HepG2 (cell line): ENCODE measurements around the gene CLPX. TPM values are rescaled to one million over a fixed set of nuclear protein-coding genes. Genes with fewer than 3 reads are reported as not detected.

Experiments
- AHDC1 ChIP-seq: sonication (generic); formaldehyde crosslinking; IDR thresholded peaks from 2 replicates; pipeline ENCODE4 v1.5.1; 2020; ENCODE audit warnings: mild to moderate bottlenecking, missing genetic modification reagents, borderline replicate concordance
- ARNTL ChIP-seq: sonication (generic); formaldehyde crosslinking; IDR thresholded peaks from 2 replicates; pipeline ENCODE4 v1.4.0; 2020; ENCODE audit warnings: mild to moderate bottlenecking, missing genetic modification reagents
- CENPX ChIP-seq: sonication (generic); formaldehyde crosslinking; IDR thresholded peaks from 2 replicates; pipeline ENCODE4 v1.9.0; 2021; ENCODE audit warnings: mild to moderate bottlenecking, missing genetic modification reagents, moderate library complexity
- ELF4 ChIP-seq: sonication (generic); formaldehyde crosslinking; IDR thresholded peaks from 2 replicates; pipeline ENCODE4 v1.5.0; 2020; ENCODE audit warnings: missing genetic modification reagents, mild to moderate bottlenecking, moderate library complexity, borderline replicate concordance
- HMG20A ChIP-seq: IDR thresholded peaks from 2 replicates; pipeline ENCODE4 v1.6.1; 2016; ENCODE audit warnings: borderline replicate concordance
- HNF1B ChIP-seq: sonication (generic); formaldehyde crosslinking; IDR thresholded peaks from 2 replicates; pipeline ENCODE4 v1.5.1; 2020; ENCODE audit warnings: mild to moderate bottlenecking, moderate library complexity, missing genetic modification reagents
- MED13 ChIP-seq: sonication (generic); formaldehyde crosslinking; IDR thresholded peaks from 2 replicates; pipeline ENCODE4 v1.5.0; 2020; ENCODE audit warnings: missing genetic modification reagents
- NR3C1 ChIP-seq: sonication (generic); formaldehyde crosslinking; IDR thresholded peaks from 2 replicates; pipeline ENCODE4 v1.4.0; 2020; ENCODE audit warnings: missing genetic modification reagents
- SALL2 ChIP-seq: sonication (generic); formaldehyde crosslinking; IDR thresholded peaks from 2 replicates; pipeline ENCODE4 v1.8.1; 2023; ENCODE audit warnings: mild to moderate bottlenecking, missing genetic modification reagents, inconsistent platforms
- ZNF180 ChIP-seq: sonication (generic); formaldehyde crosslinking; IDR thresholded peaks from 2 replicates; pipeline ENCODE4 v1.4.0; 2020; ENCODE audit warnings: low read depth, missing genetic modification reagents, borderline replicate concordance
- ZNF281 ChIP-seq: sonication (generic); formaldehyde crosslinking; IDR thresholded peaks from 2 replicates; pipeline ENCODE4 v1.4.0; 2020; ENCODE audit warnings: missing genetic modification reagents, borderline replicate concordance
- ZNF550 ChIP-seq: sonication (generic); formaldehyde crosslinking; IDR thresholded peaks from 2 replicates; pipeline ENCODE4 v1.4.0; 2020; ENCODE audit warnings: mild to moderate bottlenecking, missing genetic modification reagents, borderline replicate concordance
- ZNF720 ChIP-seq: sonication (generic); formaldehyde crosslinking; IDR thresholded peaks from 2 replicates; pipeline ENCODE4 v1.4.0; 2020; ENCODE audit warnings: missing genetic modification reagents
- polyA plus RNA-seq, 8 experiments: library from polyadenylated mRNA; depleted of rRNA in 3 of 8; stranded (reverse) in 7 of 8; unstranded in 1 of 8; fragments of >200 nt; fragmentation: Illumina TruSeq in 4 of 8; extraction: Trizol in 4 of 8; gene quantifications; 2 replicates each; pipeline versions ENCODE4 v1.2.1 to v1.2.3, GENCODE V29; 2011 to 2016; ENCODE audit warnings: low read depth in 4 of 8, missing spikeins in 1 of 8, mixed read lengths in 1 of 8; ENCODE audit not compliant: insufficient read depth in 1 of 8
- total RNA-seq, 5 experiments: library from RNA; depleted of rRNA; stranded (reverse); fragments of >200 nt; fragmentation: Illumina TruSeq; extraction: Trizol; gene quantifications; 2 replicates each; pipeline ENCODE4 v1.2.3, GENCODE V29; 2016; ENCODE audit warnings: low read depth in 1 of 5
- TF ChIP-seq, protein P1 (sequence below): IDR thresholded peaks from 2 replicates; pipeline ENCODE4 v1.6.1; 2018; ENCODE audit warnings: missing genetic modification reagents, mild to moderate bottlenecking, missing compliant biosample characterization
- TF ChIP-seq, protein P2 (sequence below): sonication (generic); formaldehyde crosslinking; IDR thresholded peaks from 2 replicates; pipeline ENCODE4 v1.5.1; 2020; ENCODE audit warnings: mild to moderate bottlenecking, missing genetic modification reagents, borderline replicate concordance

CLPX gene
- total and polyA plus RNA-seq, 2 of the 13 experiments (the other 11 are each of a cell fraction or from before 2014, with no cell fraction given) = 33.9 to 61.3 TPM

GRCh38 chr15:65184868-65185717 is at the start of gene CLPX (continued):
- peak; percentile 65; the same call in 1 of the 2 replicates for TF ChIP-seq ZNF281 (CRISPR knock-in tag)
- TF ChIP-seq ZNF550 (CRISPR knock-in tag) = no peak
- TF ChIP-seq, protein P1, sequence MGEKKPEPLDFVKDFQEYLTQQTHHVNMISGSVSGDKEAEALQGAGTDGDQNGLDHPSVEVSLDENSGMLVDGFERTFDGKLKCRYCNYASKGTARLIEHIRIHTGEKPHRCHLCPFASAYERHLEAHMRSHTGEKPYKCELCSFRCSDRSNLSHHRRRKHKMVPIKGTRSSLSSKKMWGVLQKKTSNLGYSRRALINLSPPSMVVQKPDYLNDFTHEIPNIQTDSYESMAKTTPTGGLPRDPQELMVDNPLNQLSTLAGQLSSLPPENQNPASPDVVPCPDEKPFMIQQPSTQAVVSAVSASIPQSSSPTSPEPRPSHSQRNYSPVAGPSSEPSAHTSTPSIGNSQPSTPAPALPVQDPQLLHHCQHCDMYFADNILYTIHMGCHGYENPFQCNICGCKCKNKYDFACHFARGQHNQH (CRISPR knock-in tag) = peak; percentile 43; the same call in 1 of the 2 replicates
- no peak; the same call in 1 of the 2 replicates for TF ChIP-seq AHDC1 (CRISPR knock-in tag)
- TF ChIP-seq MED13 (CRISPR knock-in tag) = no peak
- TF ChIP-seq ZNF720 (CRISPR knock-in tag) = no peak
- TF ChIP-seq ARNTL (CRISPR knock-in tag) = no peak
- TF ChIP-seq, protein P2, sequence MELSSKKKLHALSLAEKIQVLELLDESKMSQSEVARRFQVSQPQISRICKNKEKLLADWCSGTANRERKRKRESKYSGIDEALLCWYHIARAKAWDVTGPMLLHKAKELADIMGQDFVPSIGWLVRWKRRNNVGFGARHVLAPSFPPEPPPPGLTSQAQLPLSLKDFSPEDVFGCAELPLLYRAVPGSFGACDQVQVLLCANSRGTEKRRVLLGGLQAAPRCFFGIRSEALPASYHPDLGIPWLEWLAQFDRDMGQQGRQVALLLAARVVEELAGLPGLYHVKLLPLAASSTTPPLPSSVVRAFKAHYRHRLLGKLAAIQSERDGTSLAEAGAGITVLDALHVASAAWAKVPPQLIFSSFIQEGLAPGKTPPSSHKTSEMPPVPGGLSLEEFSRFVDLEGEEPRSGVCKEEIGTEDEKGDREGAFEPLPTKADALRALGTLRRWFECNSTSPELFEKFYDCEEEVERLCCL (CRISPR knock-in tag) = peak; percentile 29; the same call in 1 of the 2 replicates
- TF ChIP-seq ZNF180 (CRISPR knock-in tag) = no peak
- TF ChIP-seq ELF4 (CRISPR knock-in tag) = no peak
- TF ChIP-seq SALL2 (CRISPR knock-in tag) = peak; percentile 54; the same call in 1 of the 2 replicates
- TF ChIP-seq HNF1B (CRISPR knock-in tag) = peak; percentile 83; the same call in 1 of the 2 replicates
- TF ChIP-seq CENPX (CRISPR knock-in tag) = no peak
- TF ChIP-seq HMG20A (CRISPR knock-in tag) = no peak
- no peak for TF ChIP-seq NR3C1
